Anterior cingulate cortex (tissue), 58 donors: ENCODE data around the gene GAREM1.
A peak's percentile ranks its signal among the peaks of the same experiment; 100 is the strongest.
"Not testable (repeated sequence)": the region's sequence is repeated elsewhere in the genome, so short reads cannot be mapped to it uniquely, and the experiment has no call there.

Source experiments
- DNase-seq, 58 donors: peaks; one replicate each; lab custom pipeline; 2025; lab: John Stamatoyannopoulos, UW

Gene GAREM1

DNA sequence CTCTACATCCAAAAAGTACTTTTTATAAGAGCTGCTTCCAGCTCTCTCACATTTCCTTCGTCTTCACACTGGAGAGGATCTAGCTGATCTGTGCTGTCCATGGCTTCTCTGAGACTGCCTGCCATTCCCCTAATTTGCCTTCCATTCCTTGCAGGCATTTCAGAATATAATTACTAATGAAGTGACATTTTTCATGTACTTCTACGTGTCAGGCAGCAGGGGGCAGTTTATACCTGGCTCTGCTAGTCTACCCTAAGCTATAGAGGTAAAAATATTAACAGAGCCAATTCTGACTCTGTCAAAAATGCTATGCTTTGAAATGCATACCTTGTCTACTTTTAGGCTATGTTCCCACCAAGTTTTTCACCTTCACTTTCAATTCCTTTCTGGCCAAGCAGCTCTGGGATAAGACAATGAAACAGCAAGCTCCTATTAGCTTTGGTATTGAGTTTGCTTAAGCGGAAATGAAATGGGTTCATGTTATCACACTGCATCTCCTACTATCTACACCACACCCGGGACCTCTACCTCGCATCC, 198.9 kb downstream of the GAREM1 start:
- peak in 6 of 58 donors; percentile 3 to 15 (median 8) for DNase-seq

DNA sequence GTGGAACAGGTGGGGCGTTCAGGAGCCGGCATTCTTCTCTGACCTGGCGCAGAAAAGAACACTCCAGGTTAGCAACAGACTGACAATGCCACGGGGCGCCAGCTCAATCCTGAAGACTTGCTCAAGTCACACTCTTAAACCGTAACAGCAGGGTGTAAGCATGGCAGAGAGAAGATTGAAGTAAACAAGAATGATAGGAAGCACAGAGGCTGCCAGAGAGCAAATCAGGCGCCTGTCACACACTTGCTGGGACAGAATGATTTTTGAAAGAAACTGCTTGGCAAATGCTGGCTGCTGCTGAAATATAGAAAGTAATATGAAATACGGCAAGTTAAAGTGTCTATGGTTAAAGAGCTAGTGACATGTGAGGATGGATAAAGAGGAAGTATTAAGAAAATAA, 200.3 kb downstream of the GAREM1 start:
- DNase-seq, result no peak

- no peak for DNase-seq
These were observed 203.2 kb downstream of the GAREM1 start for GRCh38 chr18:32267463-32267862.

DNA sequence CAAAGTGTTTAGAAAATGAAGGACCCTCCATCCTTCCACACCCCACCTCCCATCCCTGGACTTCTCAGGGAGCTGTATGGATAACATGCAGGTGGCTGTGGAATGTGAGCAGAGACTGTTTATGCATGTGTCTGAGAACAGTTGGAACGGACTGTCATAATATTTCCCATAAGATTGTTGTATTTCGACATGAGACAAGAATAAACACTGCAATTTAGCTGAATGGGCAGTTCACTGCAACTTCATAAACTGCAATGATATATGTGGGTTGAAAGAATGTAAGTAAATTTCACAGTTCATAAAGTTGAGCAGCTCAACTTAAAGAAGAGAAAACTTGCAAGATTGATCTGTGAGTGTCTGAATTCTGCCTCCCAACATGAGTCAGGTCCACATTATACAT, 206.3 kb downstream of the GAREM1 start:
- DNase-seq, result no peak

DNA sequence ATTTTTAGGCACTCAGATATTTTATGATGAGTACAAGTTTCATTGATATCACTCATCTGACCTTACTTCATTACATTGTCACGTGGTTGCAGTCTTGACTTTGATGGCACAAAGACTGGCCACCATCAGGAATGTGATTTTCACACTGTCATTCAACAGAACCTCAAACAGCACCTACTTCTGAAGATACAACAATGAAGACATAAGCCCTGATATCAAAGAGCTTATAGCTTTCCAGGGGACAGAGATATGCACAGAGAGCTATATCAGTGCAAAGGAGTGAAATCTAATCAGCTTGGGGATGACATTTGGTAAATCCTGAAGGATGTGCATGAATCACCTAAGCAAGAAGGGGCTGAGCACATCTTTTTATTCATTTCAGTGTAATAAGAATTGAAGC, 208.6 kb downstream of the GAREM1 start:
- no peak for DNase-seq

DNA sequence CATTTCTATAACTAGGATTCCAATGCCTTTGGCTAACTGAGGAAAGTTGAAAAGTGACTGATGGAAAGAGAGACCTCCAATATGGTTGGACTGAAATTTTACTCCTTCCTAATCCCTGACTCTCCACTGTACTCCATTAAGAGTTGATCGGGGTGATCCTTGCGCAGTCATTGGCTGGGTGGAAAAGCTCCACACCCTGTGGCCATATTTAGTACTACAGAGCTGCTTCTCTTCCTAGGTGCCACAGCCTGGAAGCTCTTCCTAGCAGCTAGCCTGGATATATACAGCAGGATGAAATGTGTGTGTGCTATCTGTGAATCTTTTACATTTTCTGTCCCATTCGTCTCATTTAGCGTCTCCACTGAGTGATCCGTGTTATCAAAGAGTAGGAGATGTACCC, 209.7 kb downstream of the GAREM1 start:
- DNase-seq, result no peak

GRCh38 chr18:32259553-32259952, 211.1 kb downstream of the GAREM1 start:
- no peak for DNase-seq

DNA sequence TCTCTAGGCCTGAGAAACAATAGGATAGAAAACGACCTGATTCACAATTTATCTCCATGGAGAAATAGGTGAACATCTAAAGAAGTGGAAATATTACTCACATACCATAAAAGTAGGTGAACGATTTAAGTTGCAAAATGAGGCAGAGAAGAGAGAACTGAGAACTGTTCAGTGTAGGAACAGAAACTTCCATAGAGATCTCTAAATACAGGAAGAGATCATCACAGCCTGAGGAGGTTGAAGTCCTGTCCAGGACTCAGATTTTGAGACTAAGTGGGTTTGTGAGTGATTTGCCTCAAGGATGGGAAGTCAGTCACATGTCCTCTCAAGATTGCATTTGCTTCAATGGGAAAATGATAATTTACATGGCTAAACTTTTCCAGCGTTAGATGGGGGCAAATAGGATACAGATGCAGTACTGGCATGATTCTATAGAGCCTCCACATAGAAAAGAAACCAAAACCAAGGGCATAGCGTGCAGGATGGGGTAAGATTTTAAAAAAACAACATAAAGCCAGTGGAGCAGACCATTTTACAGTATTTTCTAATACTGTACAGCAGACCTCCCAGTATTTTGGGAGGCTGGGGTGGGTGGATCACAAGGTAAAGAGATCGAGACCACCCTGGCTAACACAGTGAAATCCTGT, 212.0 kb downstream of the GAREM1 start:
- no peak for DNase-seq

- DNase-seq, result no peak
These were observed 212.5 kb downstream of the GAREM1 start for GRCh38 chr18:32258148-32258547.

DNA sequence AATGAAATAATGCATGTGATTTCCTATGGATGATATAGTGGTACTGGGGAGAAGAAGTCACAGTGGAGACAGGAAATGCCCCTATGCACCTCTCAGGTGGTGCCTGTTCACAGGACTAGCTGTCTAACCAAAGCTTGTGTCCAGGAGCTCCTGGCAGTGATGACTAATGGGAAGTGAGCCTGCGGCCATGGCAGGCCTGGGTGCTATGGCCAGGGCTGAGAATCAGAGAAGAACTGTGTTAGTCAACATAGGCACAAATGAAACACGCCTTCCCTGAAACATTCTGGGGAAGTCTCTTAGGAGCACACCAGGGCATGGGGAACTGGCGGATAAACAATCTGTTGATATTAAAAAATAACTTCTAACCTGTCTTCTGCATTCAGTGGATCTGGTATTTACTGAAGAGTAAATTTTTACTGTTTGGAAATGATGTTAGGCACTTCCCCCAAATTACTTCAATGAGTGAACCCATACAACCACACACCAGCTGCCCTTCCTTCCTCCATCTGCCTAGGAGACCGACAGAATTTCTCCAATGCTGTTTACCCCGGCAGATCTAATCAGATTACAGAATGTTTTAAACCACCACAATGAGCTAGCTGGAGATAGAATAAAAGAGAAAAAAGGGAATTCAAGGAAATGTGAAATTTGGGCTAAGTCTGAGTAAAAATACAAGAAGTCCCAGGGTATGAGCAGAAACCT, 213.4 kb downstream of the GAREM1 start:
- peak in 3 of 58 donors; percentile 2 to 25 (median 10) for DNase-seq

GRCh38 chr18:32255570-32255969, 215.1 kb downstream of the GAREM1 start:
- DNase-seq, result no peak

GRCh38 chr18:32252141-32252860, 218.4 kb downstream of the GAREM1 start:
- no peak for DNase-seq

- DNase-seq, result no peak
These were observed 219.2 kb downstream of the GAREM1 start for GRCh38 chr18:32251466-32251865.

DNA sequence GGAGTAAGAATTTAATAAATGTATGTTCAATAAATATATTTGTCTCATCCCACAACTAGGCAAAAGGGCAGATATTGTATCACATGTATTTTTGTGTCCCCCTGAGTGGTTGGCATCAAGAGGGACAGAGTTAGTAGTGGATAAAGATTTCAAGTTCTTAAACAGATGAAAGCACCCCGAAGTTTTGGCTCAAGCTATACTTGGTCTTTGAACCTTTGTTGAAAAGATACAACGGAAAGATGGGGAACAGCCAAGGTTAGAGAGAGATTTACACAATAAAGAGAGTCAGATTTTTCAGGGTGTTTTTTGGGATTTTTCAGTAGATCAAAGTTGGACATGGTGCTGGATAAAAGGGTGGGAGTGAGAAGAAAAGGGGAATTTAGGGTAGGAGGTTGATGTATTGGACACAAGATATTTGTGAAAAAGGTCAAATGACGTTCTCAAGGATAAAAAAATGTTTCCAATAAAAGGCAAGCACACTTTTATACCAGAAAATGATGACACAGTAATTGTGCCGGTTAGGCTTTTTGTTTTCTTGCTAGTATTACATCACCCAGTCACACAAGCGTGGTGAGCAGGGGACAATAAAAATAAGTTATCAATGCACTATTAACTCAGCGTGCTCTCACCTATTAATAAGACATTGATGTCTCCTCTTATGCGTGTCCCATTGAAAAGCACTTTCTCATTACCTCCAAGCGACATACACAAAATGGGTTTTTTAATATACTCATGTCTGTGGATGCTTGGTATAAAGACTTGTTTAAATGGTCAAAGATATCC, 221.3 kb downstream of the GAREM1 start:
- DNase-seq, result no peak

- no peak for DNase-seq
These were observed 225.8 kb downstream of the GAREM1 start for GRCh38 chr18:32244881-32245280.

DNA sequence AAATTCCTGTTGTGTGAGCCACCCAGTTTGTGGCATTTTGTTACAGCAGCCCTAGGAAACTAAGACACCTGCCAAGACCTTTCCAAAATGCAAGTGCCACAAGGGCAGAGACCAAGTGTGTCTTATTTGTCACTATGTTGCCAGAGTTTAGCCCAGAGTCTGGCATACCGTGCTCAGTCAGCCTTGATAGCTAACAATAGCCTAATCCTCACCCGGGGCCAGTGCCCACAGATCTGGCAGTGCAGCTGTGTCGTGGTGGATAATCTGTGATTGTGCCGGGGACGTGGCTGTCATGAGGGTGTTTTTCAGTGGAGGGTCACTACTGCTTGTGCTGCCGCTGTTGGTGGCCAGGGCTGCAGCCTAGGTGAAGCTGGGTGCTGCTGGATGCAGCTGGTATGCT, 227.3 kb downstream of the GAREM1 start:
- DNase-seq, result no peak

DNA sequence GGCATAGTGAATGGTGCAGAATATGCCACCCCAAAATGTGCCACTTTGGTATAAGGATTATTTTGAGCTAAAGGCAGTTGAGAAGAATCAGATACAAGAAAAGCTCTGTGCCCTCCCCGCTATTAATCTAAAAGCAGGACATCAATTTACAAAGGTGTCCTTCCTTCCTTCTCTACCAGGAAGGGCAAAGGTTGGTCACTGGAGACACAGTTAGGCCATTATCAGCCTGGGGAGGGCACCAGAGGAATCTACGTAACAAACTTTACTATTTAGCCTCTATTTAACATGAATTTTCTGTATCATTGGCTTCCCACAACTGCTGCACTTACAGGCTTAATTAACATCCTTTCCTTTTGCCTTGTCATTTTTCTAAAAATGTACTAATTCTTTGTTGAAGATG, 228.3 kb downstream of the GAREM1 start:
- no peak for DNase-seq

DNA sequence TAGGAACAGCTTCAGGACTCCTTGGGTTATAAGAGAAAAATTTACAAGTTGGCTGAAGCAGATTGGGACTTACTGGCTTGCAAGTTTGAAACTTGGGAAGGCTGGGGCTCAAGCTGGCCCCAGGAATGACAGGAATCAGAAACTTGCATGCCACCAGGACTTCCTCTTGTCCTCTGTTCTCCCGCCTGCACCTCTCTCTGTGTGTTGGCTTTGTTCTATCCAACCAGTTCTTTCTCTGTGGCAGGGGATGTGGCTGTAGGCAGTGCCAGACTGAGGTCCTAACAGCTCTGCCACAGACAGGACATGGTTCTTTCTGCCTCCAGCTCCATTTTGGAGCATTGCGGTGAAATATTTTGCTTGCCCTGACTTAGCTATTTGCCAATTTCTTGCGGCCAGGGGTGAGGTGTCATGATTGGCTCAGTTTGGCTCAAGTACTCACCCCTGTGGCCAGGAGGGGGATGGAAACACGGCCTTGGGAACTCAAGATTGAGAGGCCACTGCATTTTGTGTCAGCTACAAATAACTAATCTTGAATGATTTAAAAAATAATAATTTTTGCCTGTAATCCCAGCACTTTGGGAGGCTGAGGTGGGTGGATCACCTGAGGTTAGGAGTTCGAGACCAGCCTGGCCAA, 231.9 kb downstream of the GAREM1 start:
- no peak for DNase-seq

GRCh38 chr18:32237049-32237448, 233.6 kb downstream of the GAREM1 start:
- no peak for DNase-seq

- DNase-seq, result not testable (repeated sequence)
These were observed 237.3 kb downstream of the GAREM1 start for GRCh38 chr18:32233348-32233747.
